KMS-11 (cell line): ENCODE data around the gene GALNT9.
"Not testable (repeated sequence)": the region's sequence is repeated elsewhere in the genome, so short reads cannot be mapped to it uniquely, and the experiment has no call there.

Source experiments
- H2AFZ ChIP-seq: fragments of 200-600 bp; sonication (generic); 2 replicates; pipeline ENCODE4 v1.6.1; 2016; ENCODE audit warnings: antibody characterized with exemption, mixed run types, low read depth
- H3K27ac ChIP-seq: fragments of 200-600 bp; sonication (generic); 2 replicates; pipeline ENCODE4 v1.6.1; 2016; ENCODE audit warnings: mild to moderate bottlenecking, mixed run types
- H3K27me3 ChIP-seq: fragments of 200-600 bp; sonication (generic); 2 replicates; pipeline ENCODE4 v1.6.1; 2017; ENCODE audit warnings: mild to moderate bottlenecking, low read depth, mixed run types, moderate library complexity; ENCODE audit not compliant: insufficient read depth
- H3K36me3 ChIP-seq: fragments of 200-600 bp; sonication (generic); 2 replicates; pipeline ENCODE4 v1.6.1; 2017; ENCODE audit warnings: mild to moderate bottlenecking, mixed run types; ENCODE audit not compliant: insufficient read depth
- H3K4me1 ChIP-seq: fragments of 200-600 bp; sonication (generic); 2 replicates; pipeline ENCODE4 v1.6.1; 2016; ENCODE audit warnings: mild to moderate bottlenecking, low read depth, mixed run types; ENCODE audit not compliant: poor library complexity, severe bottlenecking
- H3K4me2 ChIP-seq: fragments of 200-600 bp; sonication (generic); 2 replicates; pipeline ENCODE4 v1.7.0; 2016; ENCODE audit warnings: mild to moderate bottlenecking, mixed run types
- H3K4me3 ChIP-seq: fragments of 200-600 bp; sonication (generic); IDR thresholded peaks from 2 replicates; pipeline ENCODE4 v1.6.1; 2017; ENCODE audit warnings: low read depth, low read length, mixed read lengths; ENCODE audit not compliant: insufficient read depth
- H3K79me2 ChIP-seq: fragments of 200-600 bp; sonication (generic); 2 replicates; pipeline ENCODE4 v1.6.1; 2016; ENCODE audit warnings: low read depth, mixed run types; ENCODE audit not compliant: insufficient read depth
- H3K9ac ChIP-seq: fragments of 200-600 bp; sonication (generic); 2 replicates; pipeline ENCODE4 v1.6.1; 2016; ENCODE audit warnings: mild to moderate bottlenecking, mixed run types
- H4K20me1 ChIP-seq: fragments of 200-600 bp; sonication (generic); 2 replicates; pipeline ENCODE4 v1.6.1; 2016; ENCODE audit warnings: mild to moderate bottlenecking, mixed run types; ENCODE audit not compliant: insufficient read depth
- CTCF ChIP-seq: fragments of 200-600 bp; sonication (generic); conservative IDR thresholded peaks from 2 replicates; pipeline ENCODE4 v1.6.1; 2017; ENCODE audit warnings: low read depth, mild to moderate bottlenecking, antibody characterized with exemption, low read length, moderate library complexity, mixed read lengths

GALNT9 gene

DNA sequence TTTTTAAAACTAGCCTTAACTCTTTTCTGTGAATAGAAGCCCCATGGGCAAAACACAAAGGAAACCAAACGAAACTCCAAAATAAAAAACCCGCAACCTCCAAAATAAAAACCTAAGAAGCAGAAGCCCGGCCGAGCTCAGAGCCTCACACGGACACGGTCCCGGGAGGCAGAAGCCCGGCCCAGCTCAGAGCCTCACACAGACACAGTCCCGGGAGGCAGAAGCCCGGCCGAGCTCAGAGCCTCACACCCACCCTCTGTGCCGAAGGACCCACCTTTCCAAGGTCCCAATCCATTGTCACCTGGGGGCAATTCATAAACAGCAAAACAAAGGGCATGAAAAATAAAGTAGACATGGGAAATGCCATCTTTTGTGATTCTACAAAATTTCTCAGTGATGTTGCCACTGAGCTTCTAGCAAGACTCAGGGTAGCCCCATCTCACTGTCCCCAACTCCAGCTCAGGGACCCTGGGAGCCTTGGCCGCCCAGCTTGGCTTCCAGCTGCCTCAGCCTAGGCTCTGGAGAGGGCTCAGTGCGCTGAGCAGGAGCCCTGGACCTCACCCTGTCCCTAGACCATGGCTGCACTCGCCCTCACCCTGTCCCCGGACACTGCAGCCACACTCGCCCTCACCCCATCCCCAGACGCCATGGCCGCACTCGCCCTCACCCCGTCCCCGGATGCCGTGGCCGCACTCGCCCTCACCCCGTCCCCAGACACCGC, 82.2 kb downstream of the GALNT9 start:
- Histone ChIP-seq H3K27me3 (peaks cover 2% of the 10 kb centered on the region; the same call in 1 of the 2 replicates), H3K36me3 (no peaks in the 10 kb centered on the region), H3K4me3 (no peak overlapping the region), H3K27ac (no peak overlapping the region), H4K20me1 (no peaks in the 10 kb centered on the region), H2AFZ (no peak overlapping the region), H3K79me2 (no peaks in the 10 kb centered on the region), H3K4me1 (no peaks in the 10 kb centered on the region), H3K9ac (no peak overlapping the region), H3K4me2 (no peak overlapping the region)
- no peak for TF ChIP-seq CTCF

GRCh38 chr12:132245521-132246101, 83.8 kb downstream of the GALNT9 start:
- no peak for TF ChIP-seq CTCF
- no peaks in the 10 kb centered on the region for H3K79me2 ChIP-seq
- no peak overlapping the region for H3K4me3 ChIP-seq
- H2AFZ ChIP-seq: no peak overlapping the region
- H3K27me3 ChIP-seq: peaks cover 2% of the 10 kb centered on the region; the same call in 1 of the 2 replicates
- H4K20me1 ChIP-seq: no peaks in the 10 kb centered on the region
- no peaks in the 10 kb centered on the region for H3K4me1 ChIP-seq
- no peak overlapping the region for H3K4me2 ChIP-seq
- no peaks in the 10 kb centered on the region for H3K36me3 ChIP-seq
- no peak overlapping the region for H3K27ac ChIP-seq
- no peak overlapping the region for H3K9ac ChIP-seq

GRCh38 chr12:132244724-132245295, 84.6 kb downstream of the GALNT9 start:
- no peaks in the 10 kb centered on the region for H3K4me1 ChIP-seq
- H3K36me3 ChIP-seq: no peaks in the 10 kb centered on the region
- H3K79me2 ChIP-seq: no peaks in the 10 kb centered on the region
- H3K4me2 ChIP-seq: no peak overlapping the region
- H2AFZ ChIP-seq: no peak overlapping the region
- H3K4me3 ChIP-seq: no peak overlapping the region
- no peak overlapping the region for H3K27ac ChIP-seq
- no peak for TF ChIP-seq CTCF
- peaks cover 2% of the 10 kb centered on the region; the same call in 1 of the 2 replicates for H3K27me3 ChIP-seq
- H4K20me1 ChIP-seq: no peaks in the 10 kb centered on the region
- H3K9ac ChIP-seq: no peak overlapping the region

DNA sequence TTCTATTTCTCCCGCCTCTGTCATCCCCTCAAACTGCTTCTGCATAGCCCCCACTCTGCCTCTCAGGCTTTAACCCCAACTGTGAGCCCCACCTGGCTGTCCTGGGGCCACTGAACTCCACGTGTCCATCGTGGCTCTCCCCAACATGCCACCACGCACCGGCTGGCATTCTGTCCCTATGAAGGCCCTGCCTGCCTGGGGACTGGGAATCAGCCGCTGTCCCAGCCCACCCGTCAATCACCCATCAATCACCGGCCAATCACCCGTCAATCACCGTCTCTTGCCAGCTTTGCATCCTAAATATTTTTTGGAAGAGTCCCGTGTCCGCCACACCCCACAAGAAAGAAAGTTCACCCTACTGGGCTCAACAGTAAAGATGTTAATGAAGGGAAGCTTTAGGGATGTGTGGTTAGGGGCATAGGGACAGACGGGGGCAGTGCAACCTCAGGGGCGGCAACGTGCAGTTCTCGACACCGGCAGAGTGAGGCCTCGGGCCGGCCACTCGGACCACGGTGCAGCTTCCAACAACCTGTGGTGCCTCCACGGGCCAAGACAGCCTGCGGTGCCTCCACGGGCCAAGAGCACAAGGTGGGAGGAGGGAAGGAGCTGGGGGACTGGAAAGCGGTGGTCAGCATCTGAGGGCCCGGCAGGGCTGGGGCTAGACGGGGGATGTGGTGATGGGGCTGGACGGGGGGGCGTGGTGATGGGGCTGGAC, 85.6 kb downstream of the GALNT9 start:
- Histone ChIP-seq H3K4me3 (no peak overlapping the region), H4K20me1 (no peaks in the 10 kb centered on the region), H3K27ac (no peak overlapping the region), H3K27me3 (peaks cover 2% of the 10 kb centered on the region; the same call in 1 of the 2 replicates), H3K9ac (no peak overlapping the region), H3K79me2 (no peaks in the 10 kb centered on the region), H3K36me3 (no peaks in the 10 kb centered on the region), H3K4me1 (no peaks in the 10 kb centered on the region), H2AFZ (no peak overlapping the region), H3K4me2 (no peak overlapping the region)
- no peak for TF ChIP-seq CTCF

- H3K27me3 ChIP-seq, H3K36me3 ChIP-seq, H3K27ac ChIP-seq, H2AFZ ChIP-seq, H3K79me2 ChIP-seq, H3K9ac ChIP-seq, H3K4me1 ChIP-seq, H4K20me1 ChIP-seq, H3K4me2 ChIP-seq, H3K4me3 ChIP-seq: not testable (repeated sequence)
These were observed 86.2 kb downstream of the GALNT9 start for GRCh38 chr12:132243171-132243570.

DNA sequence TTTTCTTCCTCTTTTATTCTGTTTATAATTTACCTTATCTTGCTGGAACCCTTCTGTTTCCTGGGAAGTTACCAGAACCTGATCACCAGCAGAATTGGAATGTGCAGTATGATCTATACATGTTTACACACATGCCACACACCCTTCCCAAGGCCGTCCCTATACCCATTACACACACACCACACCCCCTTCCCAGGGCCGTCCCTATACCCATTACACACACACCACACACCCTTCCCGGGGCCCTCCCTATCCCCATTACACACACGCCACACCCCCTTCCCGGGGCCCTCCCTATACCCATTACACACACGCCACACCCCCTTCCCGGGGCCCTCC, 88.8 kb downstream of the GALNT9 start:
- H3K4me2 ChIP-seq: not testable (repeated sequence)

More for the DNA sequence above, 88.8 kb downstream of the GALNT9 start:
- not testable (repeated sequence) for H4K20me1 ChIP-seq, H3K9ac ChIP-seq, H2AFZ ChIP-seq, H3K27me3 ChIP-seq, H3K4me3 ChIP-seq, H3K4me1 ChIP-seq, H3K27ac ChIP-seq, H3K36me3 ChIP-seq, H3K79me2 ChIP-seq
